Neural cell (in vitro differentiated cells): Measurements from ENCODE around the gene YIF1B. TPM values are rescaled to one million over a fixed set of nuclear protein-coding genes. Genes with fewer than 3 reads are reported as not detected.

Experiments used
- H2AFZ ChIP-seq: fragments of 200-600, 300-800 bp; sonication (generic), shearing (Covaris generic); 2 replicates; pipeline ENCODE4 v1.6.0; 2014; ENCODE audit warnings: low read depth, mild to moderate bottlenecking, antibody characterized with exemption, low read length, moderate library complexity
- H3F3A ChIP-seq: fragments of 200-600 bp; shearing (Covaris generic); 2 replicates; pipeline ENCODE4 v1.6.1; 2016; ENCODE audit warnings: mild to moderate bottlenecking, moderate library complexity, mixed read lengths, antibody characterized with exemption, low read length; ENCODE audit not compliant: insufficient read depth, poor library complexity, severe bottlenecking
- H3K27ac ChIP-seq: fragments of 200-600, 300-800 bp; sonication (generic), shearing (Covaris generic); 2 replicates; pipeline ENCODE4 v1.5.1; 2014; ENCODE audit warnings: mild to moderate bottlenecking, low read length, moderate library complexity
- H3K27me3 ChIP-seq: fragments of 300-800, 200-600 bp; sonication (generic), shearing (Covaris generic); 2 replicates; pipeline ENCODE4 v1.6.0; 2014; ENCODE audit warnings: mild to moderate bottlenecking, low read depth, low read length, moderate library complexity; ENCODE audit not compliant: insufficient read depth
- H3K36me3 ChIP-seq: fragments of 300-800, 200-600 bp; sonication (generic), shearing (Covaris generic); 2 replicates; pipeline ENCODE4 v1.5.1; 2014; ENCODE audit warnings: mild to moderate bottlenecking, antibody characterized with exemption, low read length, moderate library complexity; ENCODE audit not compliant: insufficient read depth
- H3K4me2 ChIP-seq: fragments of 300-800, 200-600 bp; sonication (generic), shearing (Covaris generic); 2 replicates; pipeline ENCODE4 v1.6.0; 2014; ENCODE audit warnings: mild to moderate bottlenecking, low read length
- H3K4me3 ChIP-seq: fragments of 300-800, 200-600 bp; sonication (generic), shearing (Covaris generic); 2 replicates; pipeline ENCODE4 v1.5.1; 2014; ENCODE audit warnings: mild to moderate bottlenecking, low read length, moderate library complexity
- H3K79me2 ChIP-seq: fragments of 200-600 bp; shearing (Covaris generic); replicated peaks from 2 replicates; pipeline ENCODE4 v1.6.0; 2014; ENCODE audit warnings: mild to moderate bottlenecking, low read length, moderate library complexity; ENCODE audit not compliant: insufficient read depth
- H3K9ac ChIP-seq: fragments of 300-800, 200-600 bp; sonication (generic), shearing (Covaris generic); 2 replicates; pipeline ENCODE4 v1.6.1; 2016; ENCODE audit warnings: mild to moderate bottlenecking, low read length, mixed read lengths
- H3K9me2 ChIP-seq: fragments of 200-600 bp; shearing (Covaris generic); 2 replicates; pipeline ENCODE4 v1.6.1; 2016; ENCODE audit warnings: mild to moderate bottlenecking, low read length, mixed read lengths; ENCODE audit not compliant: insufficient read depth
- H3K9me3 ChIP-seq: fragments of 200-600, 300-800 bp; sonication (generic), shearing (Covaris generic); 2 replicates; pipeline ENCODE4 v1.6.1; 2016; ENCODE audit warnings: mild to moderate bottlenecking, mixed run types, low read length, moderate library complexity, mixed read lengths
- H4K20me1 ChIP-seq: fragments of 200-600 bp; shearing (Covaris generic); 2 replicates; pipeline ENCODE4 v1.6.1; 2016; ENCODE audit warnings: mild to moderate bottlenecking, mixed run types; ENCODE audit not compliant: insufficient read depth
- CTCF ChIP-seq: fragments of 450-650 bp; IDR thresholded peaks from 2 replicates; pipeline ENCODE4 v1.5.1; 2014; ENCODE audit warnings: antibody characterized with exemption, mild to moderate bottlenecking, moderate library complexity; ENCODE audit not compliant: poor library complexity, severe bottlenecking
- EP300 ChIP-seq: fragments of 450-650 bp; conservative IDR thresholded peaks from 2 replicates; pipeline ENCODE4 v1.6.1; 2014; ENCODE audit warnings: antibody characterized with exemption, mild to moderate bottlenecking, moderate library complexity; ENCODE audit not compliant: poor library complexity, severe bottlenecking
- EZH2 ChIP-seq: fragments of 200-600, 300-800 bp; shearing (Covaris generic), sonication (generic); IDR thresholded peaks from 2 replicates; pipeline ENCODE4 v1.6.1; 2014; ENCODE audit warnings: antibody characterized with exemption, low read length, borderline replicate concordance, mild to moderate bottlenecking; ENCODE audit not compliant: insufficient read depth, poor library complexity, severe bottlenecking
- MXI1 ChIP-seq: fragments of 450-650 bp; conservative IDR thresholded peaks from 2 replicates; pipeline ENCODE4 v1.6.1; 2014; ENCODE audit warnings: antibody characterized with exemption, mild to moderate bottlenecking; ENCODE audit not compliant: poor library complexity, severe bottlenecking
- POLR2AphosphoS5 ChIP-seq: IDR thresholded peaks from 2 replicates; pipeline ENCODE4 v1.6.1; 2012
- RAD21 ChIP-seq: fragments of 450-650 bp; conservative IDR thresholded peaks from 2 replicates; pipeline ENCODE4 v1.6.1; 2014; ENCODE audit warnings: antibody characterized with exemption, mild to moderate bottlenecking, moderate library complexity
- REST ChIP-seq: IDR thresholded peaks from 2 replicates; pipeline ENCODE4 v1.6.1; 2012; ENCODE audit warnings: borderline replicate concordance
- SMC3 ChIP-seq: fragments of 450-650 bp; conservative IDR thresholded peaks from 2 replicates; pipeline ENCODE4 v1.6.1; 2014; ENCODE audit warnings: antibody characterized with exemption, mild to moderate bottlenecking, moderate library complexity; ENCODE audit not compliant: poor library complexity
- TAF1 ChIP-seq: IDR thresholded peaks from 2 replicates; pipeline ENCODE4 v1.6.1; 2012; ENCODE audit warnings: low read depth
- polyA plus RNA-seq: library from polyadenylated mRNA; depleted of rRNA; stranded (reverse); fragments of >200 nt; gene quantifications from 2 replicates; pipeline ENCODE4 v1.2.3, GENCODE V29; 2014

The YIF1B gene
- polyA plus RNA-seq, 1 donor from 2014 or later: 84.0 TPM

- Histone ChIP-seq H2AFZ (no peak overlapping the region), H3K79me2 (no peaks in the 10 kb centered on the region), H3K9ac (no peak overlapping the region), H3K27me3 (peaks cover 34% of the 10 kb centered on the region), H3F3A (no peaks in the 10 kb centered on the region), H3K9me3 (no peaks in the 10 kb centered on the region), H3K27ac (no peak overlapping the region), H3K4me2 (no peak overlapping the region), H3K9me2 (no peaks in the 10 kb centered on the region), H3K36me3 (no peaks in the 10 kb centered on the region), H4K20me1 (no peaks in the 10 kb centered on the region), H3K4me3 (no peak overlapping the region)
- TF ChIP-seq SMC3: no peak
- TF ChIP-seq POLR2AphosphoS5: no peak
- TF ChIP-seq RAD21: no peak
- no peak for TF ChIP-seq TAF1
- TF ChIP-seq EZH2: no peak
- TF ChIP-seq REST: no peak
- no peak for TF ChIP-seq CTCF
- TF ChIP-seq MXI1: no peak
- no peak for TF ChIP-seq EP300
Observed at GRCh38 chr19:38318660-38319059, 2.9 kb upstream of the YIF1B start.

- TF ChIP-seq MXI1: no peak
- TF ChIP-seq REST: no peak
- no peak for TF ChIP-seq EP300
- no peak for TF ChIP-seq RAD21
- TF ChIP-seq POLR2AphosphoS5: no peak
- TF ChIP-seq TAF1: no peak
- no peak for TF ChIP-seq SMC3
- TF ChIP-seq CTCF: no peak
- no peak for TF ChIP-seq EZH2
- no peaks in the 10 kb centered on the region for H3K9me2 ChIP-seq
- no peak overlapping the region for H3K9ac ChIP-seq
- H3K27ac ChIP-seq: no peak overlapping the region
- no peak overlapping the region for H3K4me2 ChIP-seq
- H3K4me3 ChIP-seq: no peak overlapping the region
- peaks cover 34% of the 10 kb centered on the region for H3K27me3 ChIP-seq
- H3F3A ChIP-seq: no peaks in the 10 kb centered on the region
- no peaks in the 10 kb centered on the region for H4K20me1 ChIP-seq
- no peaks in the 10 kb centered on the region for H3K79me2 ChIP-seq
- H3K9me3 ChIP-seq: no peaks in the 10 kb centered on the region
- H2AFZ ChIP-seq: no peak overlapping the region
- H3K36me3 ChIP-seq: no peaks in the 10 kb centered on the region
Observed at GRCh38 chr19:38317104-38317612, 1.4 kb upstream of the YIF1B start.
